Measurements from ENCODE around the gene DTNBP1.

DNA sequence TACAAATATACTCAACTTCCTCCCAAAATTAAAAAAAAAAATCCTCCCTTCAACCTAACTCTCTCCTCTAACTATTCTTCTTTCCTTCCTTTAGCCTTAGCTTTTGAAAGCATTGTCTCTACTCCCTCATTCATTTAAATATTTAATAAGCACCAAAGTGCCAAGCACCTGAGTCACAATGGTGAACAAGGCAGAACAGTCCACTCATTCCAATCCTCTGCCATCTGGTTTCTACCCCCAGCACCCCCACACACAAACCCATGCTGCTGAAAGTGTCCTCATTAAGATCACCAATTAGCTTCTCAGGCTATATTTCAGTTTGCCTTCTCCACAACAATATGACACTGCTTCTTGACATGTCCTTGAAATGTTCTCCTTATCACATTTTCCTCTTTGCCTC is 76.3 kb downstream of the DTNBP1 start:
- TF ChIP-seq, protein P1, sequence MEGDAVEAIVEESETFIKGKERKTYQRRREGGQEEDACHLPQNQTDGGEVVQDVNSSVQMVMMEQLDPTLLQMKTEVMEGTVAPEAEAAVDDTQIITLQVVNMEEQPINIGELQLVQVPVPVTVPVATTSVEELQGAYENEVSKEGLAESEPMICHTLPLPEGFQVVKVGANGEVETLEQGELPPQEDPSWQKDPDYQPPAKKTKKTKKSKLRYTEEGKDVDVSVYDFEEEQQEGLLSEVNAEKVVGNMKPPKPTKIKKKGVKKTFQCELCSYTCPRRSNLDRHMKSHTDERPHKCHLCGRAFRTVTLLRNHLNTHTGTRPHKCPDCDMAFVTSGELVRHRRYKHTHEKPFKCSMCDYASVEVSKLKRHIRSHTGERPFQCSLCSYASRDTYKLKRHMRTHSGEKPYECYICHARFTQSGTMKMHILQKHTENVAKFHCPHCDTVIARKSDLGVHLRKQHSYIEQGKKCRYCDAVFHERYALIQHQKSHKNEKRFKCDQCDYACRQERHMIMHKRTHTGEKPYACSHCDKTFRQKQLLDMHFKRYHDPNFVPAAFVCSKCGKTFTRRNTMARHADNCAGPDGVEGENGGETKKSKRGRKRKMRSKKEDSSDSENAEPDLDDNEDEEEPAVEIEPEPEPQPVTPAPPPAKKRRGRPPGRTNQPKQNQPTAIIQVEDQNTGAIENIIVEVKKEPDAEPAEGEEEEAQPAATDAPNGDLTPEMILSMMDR (conservative IDR thresholded peaks at IDR 0.05 in 1 of 2, IDR thresholded peaks at IDR 0.05 in 1 of 2; ENCODE audit: low read depth in 1 of 2, low read length in 2 of 2): no peak
- TF ChIP-seq EZH2 (IDR thresholded peaks at IDR 0.05; ENCODE audit: low read length, missing control alignments): no peak
